Left hindlimb (tissue), 1 donor: Measurements from ENCODE around the gene ZNF385C.

Experiments
- DNase-seq: peaks from one replicate; pipeline ENCODE4 v3.0.0-alpha.2; 2018

ZNF385C gene

GRCh38 chr17:42124256-42124655 lies 26.0 kb upstream of the ZNF385C start:
- DNase-seq, result no peak

GRCh38 chr17:42122371-42123303 lies 24.4 kb upstream of the ZNF385C start, which contains the start of gene HSPB9:
TSS of gene HSPB9 (plus strand) at chr17:42122804. CDS start at chr17:42122851, 47 bp downstream.
- DNase-seq, result peak; percentile 67

GRCh38 chr17:42120770-42121769 lies 22.8 kb upstream of the ZNF385C start, which contains the start of gene KAT2A:
TSS of gene KAT2A (minus strand) at chr17:42121367. CDS start at chr17:42121304, 63 bp downstream.
- peak; percentile 88 for DNase-seq

- DNase-seq, result no peak
These were observed 22.0 kb upstream of the ZNF385C start for GRCh38 chr17:42120161-42120769.

- DNase-seq, result peak; percentile 19
These were observed 21.0 kb upstream of the ZNF385C start for GRCh38 chr17:42119301-42119700.

GRCh38 chr17:42118545-42118944 lies 20.3 kb upstream of the ZNF385C start:
- peak; percentile 28 for DNase-seq

- no peak for DNase-seq
These were observed 19.8 kb upstream of the ZNF385C start for GRCh38 chr17:42118126-42118510.

- DNase-seq, result no peak
These were observed 19.3 kb upstream of the ZNF385C start for GRCh38 chr17:42117397-42118125.

- peak; percentile 84 for DNase-seq
These were observed 18.6 kb upstream of the ZNF385C start for GRCh38 chr17:42116705-42117396.

GRCh38 chr17:42114118-42114517 lies 15.8 kb upstream of the ZNF385C start:
- no peak for DNase-seq

- DNase-seq, result no peak
These were observed 15.2 kb upstream of the ZNF385C start for GRCh38 chr17:42113293-42114069.

- DNase-seq, result peak; percentile 81
These were observed 14.4 kb upstream of the ZNF385C start, which contains the start of gene DHX58 for GRCh38 chr17:42112552-42113176. TSS of gene DHX58 (minus strand) at chr17:42112714. CDS start at chr17:42111892, 822 bp downstream.

GRCh38 chr17:42111871-42112551 lies 13.7 kb upstream of the ZNF385C start:
- no peak for DNase-seq

GRCh38 chr17:42111265-42111636 lies 13.0 kb upstream of the ZNF385C start:
- no peak for DNase-seq

- no peak for DNase-seq
These were observed 12.3 kb upstream of the ZNF385C start for GRCh38 chr17:42110301-42111264.

- DNase-seq, result peak; percentile 10
These were observed 10.8 kb upstream of the ZNF385C start for GRCh38 chr17:42109086-42109485.

GRCh38 chr17:42107597-42108576 lies 9.6 kb upstream of the ZNF385C start:
- DNase-seq, result peak; percentile 71
